Embryonic facial prominence (tissue), 1 donor: Measurements from ENCODE around the gene TWNK.
A peak's percentile ranks its signal among the peaks of the same experiment; 100 is the strongest.

Experiments used
- DNase-seq: peaks from one replicate; pipeline ENCODE4 v3.0.0-alpha.2; 2016; ENCODE audit errors: extremely low spot score

The TWNK gene

DNA sequence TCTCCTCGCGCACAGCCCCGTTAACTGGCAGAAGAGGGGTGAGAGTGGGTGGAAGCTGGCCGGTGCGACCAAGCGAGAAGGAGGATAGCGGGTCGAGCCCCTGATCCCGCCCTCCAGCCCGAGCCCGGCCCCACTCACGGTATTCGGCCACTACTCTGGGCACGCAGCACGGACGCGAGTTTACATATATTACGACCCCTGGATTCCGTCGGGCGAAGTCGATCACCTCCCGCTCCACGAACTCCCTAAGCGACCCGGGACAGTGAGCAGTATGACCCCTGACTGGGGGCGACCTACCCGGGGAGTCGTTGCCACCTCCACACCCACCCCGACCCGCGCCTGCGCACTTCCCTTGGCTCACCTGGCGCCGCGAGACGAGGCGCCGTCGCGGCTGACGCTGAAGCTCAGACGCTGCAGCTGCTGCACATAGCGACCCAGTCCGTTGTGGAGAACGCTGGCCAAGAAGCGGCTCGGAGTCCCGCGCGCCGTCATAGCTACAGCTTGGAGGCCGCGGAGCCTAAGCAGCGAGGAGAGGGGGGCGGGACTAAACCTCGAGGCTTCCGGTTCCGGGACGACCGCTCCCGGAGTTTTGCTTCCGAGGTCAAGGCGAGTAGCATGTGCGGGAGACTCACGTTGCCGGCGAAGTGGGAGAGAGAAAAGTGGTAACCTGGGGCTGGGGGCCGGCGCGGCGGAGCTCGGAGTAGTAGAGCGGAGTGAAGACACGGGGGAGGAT is at the start of gene TWNK, which contains the start of gene MRPL43:
Gene TWNK, plus strand, starts transcription at position 592 of the 733 bp plus-strand sequence. CDS start 668 bp downstream, outside the sequence.
Gene MRPL43, minus strand, starts transcription at position 546 of the 733 bp plus-strand sequence. Its CDS starts 54 bp downstream, at position 492.
- DNase-seq: peak; percentile 68

DNA sequence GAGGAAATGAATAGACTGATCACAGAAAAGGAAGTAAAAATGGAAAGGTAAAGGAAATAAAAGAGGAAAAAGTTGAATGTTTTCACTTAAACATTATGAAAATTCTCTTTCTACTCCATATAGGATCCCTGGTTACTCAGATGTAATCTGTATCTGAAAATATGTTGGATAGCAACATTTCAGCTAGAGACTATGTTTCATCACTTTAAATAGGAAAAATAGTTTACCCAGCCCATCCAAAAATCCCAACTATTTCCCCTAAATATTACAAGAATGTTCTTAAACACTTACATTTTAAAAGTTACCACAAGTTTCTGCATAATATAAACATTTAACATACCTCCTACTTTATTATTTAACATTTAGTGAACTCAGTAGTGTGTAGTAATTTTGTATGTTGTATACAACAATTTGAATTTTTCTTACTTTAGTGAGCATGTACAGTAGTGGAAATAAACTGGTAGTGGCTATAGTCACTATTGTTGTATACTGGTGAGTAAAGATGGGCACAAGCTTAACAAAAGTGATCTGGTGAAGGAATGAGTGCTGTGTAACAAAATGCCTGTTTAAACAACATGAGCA is 47.5 kb upstream of the TWNK start:
- no peak for DNase-seq

DNA sequence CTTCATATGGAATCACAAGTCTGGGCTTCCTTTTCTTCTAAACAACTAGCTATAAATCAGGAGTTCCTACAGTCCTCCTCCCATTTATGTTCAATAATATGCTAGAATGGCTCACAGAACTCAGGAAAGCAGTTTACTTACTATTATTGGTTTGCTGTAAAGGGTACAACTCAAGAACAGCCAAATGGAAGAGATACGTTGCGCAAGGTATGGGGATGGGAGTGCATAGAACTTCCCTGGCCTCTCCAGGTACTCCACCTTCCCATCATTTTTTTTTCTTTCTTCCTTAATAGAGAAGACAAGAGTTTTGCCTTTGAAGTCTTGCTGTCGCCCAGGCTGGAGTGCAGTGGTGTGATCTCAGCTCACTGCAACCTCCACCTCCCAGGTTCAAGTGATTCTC is 45.1 kb upstream of the TWNK start:
- DNase-seq: no peak

DNA sequence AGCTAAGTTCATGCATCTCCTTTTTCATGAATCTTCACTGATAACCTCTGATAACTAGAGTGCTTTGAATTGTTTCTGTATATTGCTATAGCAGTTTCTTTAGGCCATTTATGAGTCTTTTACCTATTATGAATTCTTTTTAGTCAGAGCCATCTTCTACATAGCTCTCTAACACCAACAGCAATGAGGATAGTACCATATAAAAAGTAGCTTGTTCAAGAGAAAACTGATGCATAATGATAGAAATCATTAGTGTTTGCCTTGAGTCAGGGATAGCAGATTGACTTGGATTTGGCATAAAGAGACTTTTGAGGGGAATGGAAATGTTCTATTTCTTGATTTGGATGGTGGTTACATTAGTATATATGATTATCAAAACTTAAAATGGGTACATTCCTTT is 43.8 kb upstream of the TWNK start:
- DNase-seq: no peak

DNA sequence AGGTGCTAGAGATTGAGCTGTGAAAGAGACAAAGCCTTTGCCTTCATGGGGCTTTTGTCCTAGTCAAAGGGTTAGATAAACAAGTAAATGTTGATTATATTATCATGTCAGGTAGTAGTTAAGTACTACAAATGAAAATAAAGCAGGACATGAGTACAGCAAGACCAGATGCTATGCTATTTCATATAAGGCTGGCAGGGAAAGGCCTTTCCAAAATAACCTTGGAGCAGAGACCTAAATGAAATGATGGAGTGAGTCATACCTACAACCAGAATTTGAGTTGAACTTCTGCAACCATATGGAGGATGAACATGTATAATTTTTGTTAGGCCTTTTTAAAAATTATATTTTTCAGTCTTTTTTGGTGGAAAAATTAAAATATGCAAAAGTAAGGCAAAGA is 41.6 kb upstream of the TWNK start:
- DNase-seq: no peak

DNA sequence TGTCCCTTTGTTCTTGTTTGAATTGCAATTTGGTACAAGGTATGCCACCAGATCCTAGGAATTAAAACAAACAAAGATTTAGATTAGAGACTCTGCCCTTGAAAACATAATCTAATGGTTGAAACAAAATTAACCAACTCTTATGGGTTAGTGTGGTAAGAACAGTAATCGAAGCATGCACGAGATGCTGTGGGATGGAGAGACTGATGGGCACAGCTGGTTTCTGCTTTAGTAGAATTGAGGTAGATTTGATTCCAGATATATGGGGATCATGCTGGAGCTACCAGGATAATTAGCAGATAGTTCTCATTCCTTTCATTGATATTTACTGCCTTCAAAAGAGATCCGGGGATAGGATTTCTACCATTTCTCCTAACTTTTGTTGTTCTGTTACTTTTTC is 38.4 kb upstream of the TWNK start:
- DNase-seq: no peak

DNA sequence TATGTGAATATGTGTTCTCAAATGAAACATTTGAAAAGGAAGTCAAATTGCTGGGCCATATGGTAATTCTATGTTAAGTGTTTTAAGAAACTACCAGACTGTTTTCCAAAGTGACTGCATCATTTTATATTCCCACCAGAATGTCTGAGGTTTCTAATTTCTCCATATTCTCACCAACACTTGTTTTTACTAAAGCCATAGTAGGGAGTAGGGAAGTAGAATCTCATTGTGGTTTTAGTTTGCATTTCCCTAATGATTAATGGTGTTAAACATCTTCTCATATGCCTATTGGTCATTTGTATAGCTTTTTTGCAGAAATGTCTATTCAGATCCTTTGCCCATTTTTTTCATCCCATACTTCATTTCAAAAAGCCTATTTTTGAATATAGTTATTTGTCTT is 27.1 kb upstream of the TWNK start:
- no peak for DNase-seq

DNA sequence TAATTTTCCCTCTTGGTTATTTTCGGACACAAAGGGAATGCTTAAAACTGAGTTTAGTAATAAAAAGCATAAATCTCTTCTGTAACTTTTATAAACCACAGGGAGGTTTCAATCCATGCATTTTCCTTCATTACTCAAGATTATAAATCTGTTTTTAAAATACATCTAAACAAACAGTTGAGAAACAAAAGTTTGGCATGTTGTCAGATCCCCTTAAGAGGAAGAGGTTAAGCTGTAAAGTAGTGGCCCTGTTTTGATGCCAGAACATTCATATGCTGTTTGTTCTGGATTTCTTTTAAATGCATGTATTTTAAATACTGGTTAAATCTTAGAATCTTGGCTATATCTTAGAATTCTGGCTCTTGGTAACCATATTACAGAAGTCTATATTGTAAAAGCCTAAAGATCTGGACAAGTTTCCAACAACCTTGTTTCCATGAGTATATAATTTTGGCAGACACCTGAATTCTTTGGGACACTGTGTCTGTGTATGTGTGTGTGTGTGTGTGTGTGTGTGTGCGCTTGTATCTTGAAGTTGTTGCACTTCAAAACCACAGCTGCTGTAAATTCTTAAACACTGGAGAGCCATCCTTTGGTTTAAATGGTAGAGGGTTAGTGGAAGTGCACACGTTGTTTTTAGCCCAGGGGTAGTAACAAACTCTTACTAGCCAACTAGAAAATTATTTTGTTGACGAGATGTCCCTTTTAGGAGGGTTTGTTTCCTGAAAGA is 24.8 kb upstream of the TWNK start:
- no peak for DNase-seq

DNA sequence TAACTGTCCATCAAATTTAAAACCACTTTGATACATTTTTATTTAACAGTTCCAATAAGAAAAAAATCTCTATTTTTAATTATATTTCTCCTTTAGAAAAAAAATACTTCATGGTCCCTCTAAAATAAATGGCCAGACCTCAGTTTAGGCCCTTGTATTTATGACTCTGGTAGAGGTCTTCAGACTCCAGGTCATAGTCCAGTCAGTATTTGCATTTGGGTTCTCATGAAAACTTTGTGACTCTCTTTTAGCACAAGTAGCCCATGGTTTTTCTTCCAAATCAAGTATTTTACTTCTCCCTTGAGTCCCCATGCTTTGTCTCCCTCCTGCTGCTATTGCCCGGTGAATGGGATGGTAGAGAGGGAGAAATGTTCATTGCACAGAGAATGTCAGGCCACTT is 23.5 kb upstream of the TWNK start:
- no peak for DNase-seq

DNA sequence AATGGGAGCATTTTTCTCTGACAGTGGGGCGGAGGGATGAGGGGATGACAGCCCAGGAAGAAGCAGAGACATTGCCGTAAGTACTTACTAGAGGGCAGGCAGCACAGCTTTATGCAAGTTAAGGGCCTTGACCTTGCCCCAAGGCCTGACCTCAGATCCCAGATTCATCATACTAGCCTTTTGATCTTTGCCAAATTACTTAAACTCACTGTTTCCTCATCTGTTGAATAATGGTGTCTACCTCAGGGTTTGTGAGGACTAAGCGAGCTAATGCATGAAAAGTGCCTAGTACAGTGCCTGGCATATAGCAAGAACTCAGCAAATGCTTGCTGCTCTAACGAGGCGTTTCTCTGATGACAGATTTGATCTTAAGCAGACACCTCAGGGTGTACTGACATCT is 21.5 kb upstream of the TWNK start:
- no peak for DNase-seq

DNA sequence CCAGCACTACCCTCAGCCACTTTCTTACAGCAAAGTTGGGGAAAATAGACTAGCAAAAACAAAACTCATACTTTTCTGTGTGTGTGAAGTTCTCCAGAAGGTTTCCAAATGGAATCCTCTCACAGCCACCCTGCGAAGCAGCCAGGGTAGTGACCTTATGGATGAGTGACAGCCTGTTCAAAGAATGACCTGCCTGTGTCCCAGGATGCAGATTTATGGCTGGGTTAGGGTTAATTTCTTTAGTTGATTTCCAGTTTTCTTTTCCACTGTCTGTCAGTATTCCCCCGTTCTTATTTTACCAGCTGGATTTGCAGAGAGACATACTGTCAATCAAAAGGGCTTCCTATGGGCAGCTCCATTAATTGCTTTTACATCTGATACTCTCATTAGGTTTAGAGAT is 20.5 kb upstream of the TWNK start:
- no peak for DNase-seq

DNA sequence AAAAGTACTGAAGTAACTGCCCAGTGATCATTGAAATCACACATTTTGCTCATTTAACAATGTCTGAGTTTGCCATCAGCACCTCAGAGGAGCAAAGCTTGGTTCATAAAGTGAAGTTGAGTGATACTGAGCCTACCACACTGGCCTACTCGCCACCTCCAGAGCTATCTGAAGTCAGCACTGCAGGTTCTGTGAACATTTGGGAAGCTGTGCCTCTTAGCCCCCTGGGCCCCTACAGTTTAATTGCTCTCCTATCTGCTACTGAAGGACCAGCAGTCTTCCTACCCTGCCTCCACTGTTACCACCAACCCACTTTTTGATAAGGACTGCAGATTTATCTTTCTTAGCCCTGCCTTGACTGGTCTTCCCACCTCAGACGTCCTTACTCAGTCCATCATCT is 20.0 kb upstream of the TWNK start:
- no peak for DNase-seq

DNA sequence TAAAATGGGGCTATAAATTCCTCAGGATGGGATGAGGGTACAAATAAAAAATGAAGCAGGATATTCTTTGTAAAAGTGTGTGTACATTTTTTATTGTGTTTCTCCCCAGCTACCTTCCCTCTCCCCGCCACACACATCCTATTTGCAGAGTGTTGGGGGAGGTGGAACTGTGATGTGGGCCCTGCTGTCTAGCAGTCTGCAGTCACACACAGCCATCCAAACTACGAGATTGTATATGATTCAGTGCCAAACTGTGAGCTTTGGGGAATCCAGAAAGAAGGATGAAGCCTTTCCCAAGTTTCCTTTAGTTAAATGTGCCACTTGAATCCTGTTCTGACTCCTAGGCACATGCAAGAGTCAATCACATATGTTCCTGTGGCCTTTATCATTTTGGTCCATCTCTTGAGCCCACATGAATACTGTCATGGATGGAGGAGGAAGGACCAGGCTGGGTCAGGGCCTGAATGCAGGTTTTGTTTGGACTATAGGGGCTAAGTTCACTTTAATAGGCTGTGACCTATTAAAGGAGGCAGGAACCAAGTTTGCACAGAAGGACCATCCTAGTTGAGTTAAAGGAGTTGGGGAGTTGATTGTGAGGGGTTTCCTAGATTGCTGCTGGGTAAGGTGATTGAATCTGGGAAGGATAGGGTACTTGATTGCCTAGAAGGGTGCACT is 19.1 kb upstream of the TWNK start:
- no peak for DNase-seq

DNA sequence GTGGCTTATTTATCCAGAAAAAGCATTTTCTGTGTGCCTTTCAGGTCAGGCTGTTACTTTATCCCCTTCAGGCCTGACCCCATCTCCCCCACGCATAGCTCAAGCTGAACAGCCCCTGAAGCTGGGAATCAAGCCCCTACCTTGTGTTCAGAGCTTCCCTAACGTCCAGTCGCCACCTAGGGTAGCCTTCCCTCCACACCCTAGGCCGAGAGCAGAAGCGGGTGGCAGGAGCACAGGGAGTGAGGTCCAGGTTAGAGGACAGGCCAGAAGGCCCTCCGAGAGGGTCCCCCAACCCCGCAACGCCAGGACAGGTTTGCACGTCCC is 18.5 kb upstream of the TWNK start:
- no peak for DNase-seq

DNA sequence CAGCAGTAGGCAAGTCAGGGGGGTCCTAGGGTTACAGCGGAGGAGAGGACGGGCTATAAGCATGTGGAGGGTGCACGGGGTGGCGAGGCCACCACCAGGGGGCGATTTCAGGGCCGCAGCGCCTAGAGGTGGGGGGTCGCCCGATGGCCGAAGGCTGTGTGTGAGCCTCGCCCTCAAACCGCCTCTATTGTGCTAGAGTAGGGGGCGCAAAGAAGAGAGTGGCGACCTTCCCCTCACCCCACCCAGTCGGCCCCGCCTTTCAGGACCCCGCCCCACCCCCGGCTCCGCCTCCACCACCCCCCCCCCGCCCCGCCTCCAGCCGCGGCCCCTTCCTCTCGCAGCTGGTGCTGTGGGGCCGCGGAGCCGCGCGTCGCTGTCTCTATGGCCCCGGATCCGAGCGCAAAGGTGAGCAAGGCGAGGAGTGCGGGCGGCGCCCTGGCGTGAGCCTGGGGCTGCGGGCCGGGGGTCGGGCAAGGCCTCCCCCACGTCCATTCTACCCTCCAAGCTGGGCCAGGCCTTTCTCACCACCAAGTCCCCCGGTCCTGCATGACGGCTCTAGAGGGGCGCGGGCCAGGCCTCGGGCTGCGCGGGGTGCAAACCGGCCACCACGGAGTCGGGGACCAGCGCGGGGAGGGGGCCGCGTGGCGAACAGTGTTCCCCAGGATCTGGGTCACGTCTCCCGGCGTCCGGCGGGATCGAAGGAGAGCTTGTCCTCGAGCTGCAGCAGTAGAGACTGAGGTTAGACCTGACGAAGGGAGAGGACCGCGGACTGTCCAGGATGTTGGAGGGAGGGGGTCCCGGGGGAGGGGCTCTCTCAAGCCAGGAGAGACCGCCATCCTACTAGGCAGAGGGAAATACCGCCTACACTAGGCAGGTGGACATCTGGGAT is 17.9 kb upstream of the TWNK start, which contains the start of gene SEMA4G:
Gene SEMA4G, plus strand, starts transcription at position 318 of the 889 bp plus-strand sequence. CDS start 3,409 bp downstream, outside the sequence.
- no peak for DNase-seq

DNA sequence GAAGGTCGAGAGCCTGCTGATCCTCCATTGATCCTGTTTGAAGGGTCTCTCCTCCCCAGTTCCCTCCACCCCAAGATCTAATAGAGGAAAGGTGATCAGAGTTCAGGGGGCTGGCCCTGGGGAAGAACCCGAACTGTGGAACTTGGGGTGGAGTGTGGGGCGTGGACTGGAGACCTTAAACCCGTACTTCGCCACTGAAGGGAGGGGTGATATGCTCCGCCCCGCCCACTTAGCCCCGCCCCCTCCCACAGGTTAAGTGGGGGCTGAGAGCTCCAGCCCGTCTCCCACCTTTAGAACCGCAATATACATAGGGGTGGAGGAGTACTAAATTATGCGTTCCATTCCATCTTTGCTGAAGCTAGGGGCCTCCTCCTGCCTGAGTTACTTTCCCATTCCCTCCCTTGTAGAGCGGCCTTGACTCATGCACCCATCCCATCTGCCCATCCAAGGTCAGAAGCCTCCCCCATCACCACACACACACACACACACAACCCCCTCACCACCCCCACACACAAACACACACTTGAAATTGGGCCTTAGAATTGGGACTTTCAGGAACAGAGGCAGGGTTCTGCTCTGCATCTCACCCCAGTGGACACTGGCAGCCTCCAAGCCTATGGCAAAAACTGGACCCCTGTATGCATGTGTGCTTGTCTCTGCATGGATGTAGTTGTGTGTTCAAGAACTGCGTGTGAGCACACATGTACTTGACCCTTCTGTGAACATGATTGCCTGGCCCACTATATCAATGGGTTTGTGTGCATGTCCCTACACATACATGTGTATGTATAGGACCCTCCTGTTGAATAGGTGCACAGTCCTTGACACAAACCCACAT is 17.0 kb upstream of the TWNK start:
- DNase-seq: no peak

DNA sequence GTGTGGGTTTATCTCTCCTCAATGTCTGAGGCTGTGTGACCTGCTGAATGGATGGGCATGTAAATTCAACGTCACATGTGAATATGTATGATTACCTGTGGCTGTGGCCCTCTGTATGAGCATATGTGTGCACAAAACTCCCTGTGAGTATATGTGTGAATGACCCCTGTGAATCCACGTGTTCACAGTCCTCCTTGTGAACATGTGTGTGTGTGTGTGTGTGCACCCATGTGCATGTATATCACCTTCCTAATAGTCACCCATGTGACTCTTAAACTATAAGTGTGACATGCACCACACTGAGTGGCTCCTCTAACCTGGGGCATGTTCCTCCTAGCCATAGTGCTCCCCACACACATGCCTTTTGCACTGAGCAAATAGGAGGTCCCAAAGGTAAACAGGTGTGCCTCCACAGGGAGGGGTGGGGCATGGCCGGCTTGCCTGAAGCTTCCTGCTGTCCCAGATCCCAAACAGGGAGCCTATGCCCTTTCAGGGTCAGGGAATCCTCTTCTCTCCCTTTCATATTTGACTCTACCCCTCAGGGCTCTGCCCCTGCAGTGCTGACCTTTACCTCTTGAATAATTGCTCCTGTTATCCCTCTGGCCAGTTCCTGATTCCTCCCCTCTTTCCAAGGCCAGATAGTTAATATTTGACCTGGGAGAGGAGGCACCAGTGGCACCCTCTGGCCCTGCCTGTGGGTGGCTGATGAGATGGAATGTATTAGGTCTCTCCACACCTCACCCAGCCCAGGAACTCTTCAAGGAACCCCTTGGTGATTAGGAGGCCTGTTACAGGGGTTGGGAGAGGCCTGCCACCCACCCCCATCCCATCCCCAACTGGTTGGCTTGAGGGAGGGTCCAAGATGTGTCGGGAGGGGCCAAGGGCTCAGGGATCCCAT is 16.2 kb upstream of the TWNK start:
- DNase-seq: no peak

DNA sequence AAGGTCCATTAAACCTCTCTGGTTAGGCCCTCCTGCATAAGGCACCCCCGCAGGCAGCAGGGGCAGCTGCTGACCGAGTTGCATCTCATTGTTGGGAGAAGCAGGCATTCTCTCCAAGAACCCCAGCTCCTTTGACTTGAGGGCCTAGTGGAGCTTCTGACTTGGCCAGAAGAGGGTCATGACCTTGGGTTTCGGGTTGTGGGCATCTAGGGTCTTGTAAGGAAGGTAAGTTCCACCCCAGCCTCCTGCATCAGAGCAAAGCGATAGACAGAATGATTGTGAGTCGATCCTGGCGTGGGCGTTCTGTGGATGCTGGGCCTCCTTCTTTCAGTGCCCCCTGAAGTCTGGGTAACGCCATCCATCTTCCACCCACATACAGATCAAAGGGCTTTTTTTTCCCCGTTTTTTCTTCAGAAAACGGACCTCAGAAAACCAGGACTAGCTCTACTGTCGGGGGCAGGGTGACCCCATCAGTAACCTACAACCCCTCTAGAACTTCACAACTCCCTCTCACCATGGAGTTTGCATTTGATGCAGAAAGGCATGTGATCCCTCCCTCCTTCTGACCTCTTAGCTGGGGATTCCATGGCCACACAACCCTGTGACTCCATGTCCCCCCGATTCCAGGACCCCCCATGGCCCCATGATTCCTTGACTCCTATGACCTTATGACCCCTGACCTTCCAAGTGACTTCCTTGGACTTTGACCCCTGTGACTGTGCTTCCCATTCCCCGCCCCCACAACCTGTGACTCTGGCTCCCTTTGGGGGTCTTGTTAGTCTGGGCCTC is 15.0 kb upstream of the TWNK start:
- no peak for DNase-seq
